PFSK-1 (cell line): ENCODE data around the gene EIF4A3.

Source experiments
- FOXP2 ChIP-seq: optimal IDR thresholded peaks from 2 replicates; pipeline ENCODE3; 2011; ENCODE audit warnings: borderline replicate concordance, control low read depth, inconsistent platforms; ENCODE audit not compliant: insufficient read depth; ENCODE audit errors: extremely low read length, extremely low read depth
- POLR2AphosphoS5 ChIP-seq: IDR thresholded peaks from 2 replicates; pipeline ENCODE4 v1.6.1; 2012; ENCODE audit warnings: low read depth, mild to moderate bottlenecking, control low read depth, low read length, moderate library complexity
- SIN3A ChIP-seq: IDR thresholded peaks from 2 replicates; pipeline ENCODE4 v1.6.1; 2012; ENCODE audit warnings: mild to moderate bottlenecking, low read length, moderate library complexity, borderline replicate concordance; ENCODE audit not compliant: insufficient read depth
- TAF1 ChIP-seq: IDR thresholded peaks from 2 replicates; pipeline ENCODE4 v1.6.1; 2012; ENCODE audit warnings: low read length, control low read depth, borderline replicate concordance; ENCODE audit not compliant: insufficient read depth

- TF ChIP-seq FOXP2: no peak
- no peak for TF ChIP-seq TAF1
- no peak for TF ChIP-seq POLR2AphosphoS5
- no peak for TF ChIP-seq SIN3A
Measured at GRCh38 chr17:80125656-80126448, 21.1 kb downstream of the EIF4A3 start.
